Glutamatergic neuron (in vitro differentiated cells): ENCODE data around the gene RCL1. TPM values are rescaled to one million over a fixed set of nuclear protein-coding genes. Genes with fewer than 3 reads are reported as not detected.

ENCODE experiments used
- DNase-seq: peaks from one replicate; pipeline ENCODE4 v3.0.0; 2022
- H3K27ac Mint-ChIP-seq: one replicate; pipeline ENCODE4 v1.8.0; 2020; ENCODE audit warnings: mild to moderate bottlenecking, mixed read lengths, inconsistent platforms; ENCODE audit not compliant: unreplicated experiment
- H3K27me3 Mint-ChIP-seq: one replicate; pipeline ENCODE4 v1.8.0; 2020; ENCODE audit warnings: mild to moderate bottlenecking, moderate library complexity, mixed read lengths, inconsistent platforms; ENCODE audit not compliant: unreplicated experiment
- H3K36me3 Mint-ChIP-seq: one replicate; pipeline ENCODE4 v1.8.0; 2020; ENCODE audit warnings: mild to moderate bottlenecking, mixed read lengths, inconsistent platforms; ENCODE audit not compliant: unreplicated experiment
- H3K4me1 Mint-ChIP-seq: one replicate; pipeline ENCODE4 v1.8.0; 2020; ENCODE audit warnings: mild to moderate bottlenecking, low read depth, mixed read lengths, inconsistent platforms; ENCODE audit not compliant: unreplicated experiment
- H3K4me3 Mint-ChIP-seq: one replicate; pipeline ENCODE4 v1.8.0; 2020; ENCODE audit warnings: mild to moderate bottlenecking, mixed read lengths, inconsistent platforms; ENCODE audit not compliant: unreplicated experiment
- H3K9me3 Mint-ChIP-seq: one replicate; pipeline ENCODE4 v1.8.0; 2020; ENCODE audit warnings: mild to moderate bottlenecking, moderate library complexity, mixed read lengths, inconsistent platforms; ENCODE audit not compliant: unreplicated experiment
- total RNA-seq: library from RNA; stranded (reverse); fragmentation: NEBNext Ultra II Directional; extraction: Animal tissue kit (Norgen Biotek cat#: 25700); gene quantifications from one replicate; pipeline ENCODE4 v1.2.1, GENCODE V29; 2021; ENCODE audit not compliant: unreplicated experiment
- TF ChIP-seq, protein P1 (sequence below): fragments of 200-600 bp; sonication (generic); IDR thresholded peaks from one replicate; pipeline ENCODE4 v1.5.0; 2021; ENCODE audit not compliant: partially characterized antibody, unreplicated experiment

The RCL1 gene
- total RNA-seq, 1 donor from 2014 or later: 14.4 TPM

DNA sequence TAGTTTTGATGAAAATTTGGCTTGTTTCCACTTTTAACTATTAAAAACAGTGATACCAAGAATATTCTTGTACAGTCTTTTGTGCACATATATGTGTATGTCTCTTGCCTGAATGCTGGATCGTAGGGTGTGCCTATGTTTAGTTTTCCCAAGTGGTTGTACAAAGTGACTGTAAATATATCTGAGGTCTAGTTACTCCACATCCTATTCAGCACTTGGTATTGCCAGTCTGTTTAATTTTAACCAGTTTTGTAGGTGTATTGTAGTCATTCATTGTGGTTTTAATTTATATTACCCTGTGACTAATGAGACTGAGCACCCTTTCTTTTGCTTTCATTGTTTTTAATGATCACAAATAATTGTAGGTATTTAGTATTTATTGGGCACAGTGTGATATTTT lies 17.8 kb downstream of the RCL1 start:
- Mint-ChIP-seq H3K9me3 (peaks cover 2% of the 10 kb centered on the region), H3K36me3 (peaks cover 8% of the 10 kb centered on the region), H3K4me3 (no peak overlapping the region), H3K27ac (no peak overlapping the region), H3K4me1 (peaks cover under 1% of the 10 kb centered on the region), H3K27me3 (no peaks in the 10 kb centered on the region)
- no peak for DNase-seq
- TF ChIP-seq, protein P1, sequence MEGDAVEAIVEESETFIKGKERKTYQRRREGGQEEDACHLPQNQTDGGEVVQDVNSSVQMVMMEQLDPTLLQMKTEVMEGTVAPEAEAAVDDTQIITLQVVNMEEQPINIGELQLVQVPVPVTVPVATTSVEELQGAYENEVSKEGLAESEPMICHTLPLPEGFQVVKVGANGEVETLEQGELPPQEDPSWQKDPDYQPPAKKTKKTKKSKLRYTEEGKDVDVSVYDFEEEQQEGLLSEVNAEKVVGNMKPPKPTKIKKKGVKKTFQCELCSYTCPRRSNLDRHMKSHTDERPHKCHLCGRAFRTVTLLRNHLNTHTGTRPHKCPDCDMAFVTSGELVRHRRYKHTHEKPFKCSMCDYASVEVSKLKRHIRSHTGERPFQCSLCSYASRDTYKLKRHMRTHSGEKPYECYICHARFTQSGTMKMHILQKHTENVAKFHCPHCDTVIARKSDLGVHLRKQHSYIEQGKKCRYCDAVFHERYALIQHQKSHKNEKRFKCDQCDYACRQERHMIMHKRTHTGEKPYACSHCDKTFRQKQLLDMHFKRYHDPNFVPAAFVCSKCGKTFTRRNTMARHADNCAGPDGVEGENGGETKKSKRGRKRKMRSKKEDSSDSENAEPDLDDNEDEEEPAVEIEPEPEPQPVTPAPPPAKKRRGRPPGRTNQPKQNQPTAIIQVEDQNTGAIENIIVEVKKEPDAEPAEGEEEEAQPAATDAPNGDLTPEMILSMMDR: no peak

DNA sequence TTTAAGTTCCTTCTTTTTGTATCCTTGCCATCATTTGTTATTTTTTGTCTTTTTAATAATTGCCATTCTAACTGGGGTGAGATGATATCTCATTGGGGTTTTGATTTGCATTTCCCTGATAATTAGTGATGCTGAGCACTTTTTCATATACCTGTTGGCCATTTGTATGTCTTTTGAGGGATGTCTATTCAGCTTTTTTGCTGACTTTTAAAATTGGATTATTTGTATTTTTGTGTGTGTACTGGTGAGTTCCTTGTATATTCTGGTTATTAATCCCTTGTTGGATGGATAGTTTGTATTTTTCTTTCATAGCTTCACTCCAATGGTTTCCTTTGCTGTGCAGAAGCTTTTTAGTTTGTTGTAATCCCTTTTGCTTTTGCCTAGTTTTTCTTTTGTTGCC lies 19.1 kb downstream of the RCL1 start:
- TF ChIP-seq, protein P1: no peak
- Mint-ChIP-seq H3K9me3 (peaks cover 2% of the 10 kb centered on the region), H3K27ac (no peak overlapping the region), H3K4me1 (no peaks in the 10 kb centered on the region), H3K36me3 (peaks cover 5% of the 10 kb centered on the region), H3K4me3 (no peak overlapping the region), H3K27me3 (no peaks in the 10 kb centered on the region)
- DNase-seq: no peak

DNA sequence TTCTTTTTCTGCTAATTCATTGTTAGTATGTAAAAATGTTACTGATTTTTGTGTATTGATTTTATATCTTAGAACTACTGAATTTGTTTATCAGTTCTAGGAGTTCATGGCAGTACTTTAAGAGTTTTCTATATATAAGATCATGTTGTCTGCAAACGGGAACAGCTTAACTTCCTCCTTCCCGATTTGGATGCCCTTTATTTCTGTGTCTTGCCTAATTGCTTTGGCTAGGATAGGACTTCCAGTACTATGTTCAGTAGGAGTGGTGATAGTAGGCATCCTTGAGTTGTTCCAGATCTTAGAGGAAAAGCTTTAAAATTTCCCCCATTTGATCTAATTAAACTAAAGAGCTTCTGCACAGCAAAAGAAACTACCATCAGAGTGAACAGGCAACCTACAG lies 20.1 kb downstream of the RCL1 start:
- H3K27ac Mint-ChIP-seq: no peak overlapping the region
- no peaks in the 10 kb centered on the region for H3K27me3 Mint-ChIP-seq
- peaks cover 2% of the 10 kb centered on the region for H3K9me3 Mint-ChIP-seq
- H3K36me3 Mint-ChIP-seq: no peaks in the 10 kb centered on the region
- H3K4me1 Mint-ChIP-seq: no peaks in the 10 kb centered on the region
- TF ChIP-seq, protein P1: no peak
- no peak for DNase-seq
- H3K4me3 Mint-ChIP-seq: no peak overlapping the region

DNA sequence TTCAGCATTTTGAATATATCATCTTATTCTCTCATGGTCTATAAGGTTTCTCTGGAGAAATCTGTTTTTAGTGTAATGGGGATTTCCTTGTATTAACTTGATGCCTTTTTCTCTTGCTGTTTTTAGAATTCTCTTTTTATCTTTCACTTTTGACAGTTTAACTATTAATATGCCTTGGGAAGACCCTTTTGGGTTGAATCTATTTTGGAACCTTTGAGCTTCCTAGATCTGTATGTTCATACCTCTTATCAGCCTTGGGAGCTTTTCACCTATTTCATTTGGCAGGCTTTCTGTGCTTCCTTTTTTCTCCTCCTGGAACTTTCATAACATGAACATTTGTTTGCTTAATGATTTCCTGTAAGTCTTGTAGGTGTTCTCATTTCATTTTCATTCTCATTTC lies 22.2 kb downstream of the RCL1 start:
- H3K4me1 Mint-ChIP-seq: no peaks in the 10 kb centered on the region
- H3K9me3 Mint-ChIP-seq: peaks cover 2% of the 10 kb centered on the region
- H3K4me3 Mint-ChIP-seq: no peak overlapping the region
- no peak for DNase-seq
- H3K27ac Mint-ChIP-seq: no peak overlapping the region
- H3K36me3 Mint-ChIP-seq: no peaks in the 10 kb centered on the region
- no peaks in the 10 kb centered on the region for H3K27me3 Mint-ChIP-seq
- TF ChIP-seq, protein P1: no peak

DNA sequence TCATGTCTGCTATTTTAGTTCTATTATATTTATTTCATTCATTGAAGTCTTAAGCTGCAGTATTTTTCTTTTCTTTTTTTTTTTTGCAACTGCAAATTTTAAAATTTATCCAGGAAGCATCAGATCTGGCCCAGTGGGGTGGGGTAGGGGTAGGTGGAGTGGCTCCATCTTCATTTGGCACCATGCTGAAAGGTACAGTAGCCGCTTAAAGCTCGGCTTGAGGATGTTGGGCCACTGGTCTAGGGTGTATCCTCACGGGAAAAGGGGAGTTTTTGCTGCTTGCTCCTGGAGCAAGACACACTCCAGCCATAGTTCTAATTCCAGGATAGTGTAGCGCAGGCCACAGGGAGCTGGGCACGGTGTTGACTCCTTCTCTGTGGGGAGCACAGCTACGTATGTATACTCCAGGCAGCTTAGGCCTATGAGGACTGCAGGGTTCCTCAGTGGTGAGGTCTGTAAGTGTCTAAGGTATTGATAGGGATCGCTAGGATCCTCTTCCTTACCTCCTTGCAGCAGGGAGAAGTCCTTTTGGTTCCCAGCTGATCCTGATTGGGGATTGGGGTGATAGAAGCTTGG lies 22.7 kb downstream of the RCL1 start:
- DNase-seq: no peak

More for the DNA sequence above, 22.7 kb downstream of the RCL1 start:
- no peak overlapping the region for H3K4me3 Mint-ChIP-seq
- no peak overlapping the region for H3K27ac Mint-ChIP-seq
- H3K36me3 Mint-ChIP-seq: no peaks in the 10 kb centered on the region
- H3K27me3 Mint-ChIP-seq: no peaks in the 10 kb centered on the region
- H3K9me3 Mint-ChIP-seq: peaks cover 2% of the 10 kb centered on the region
- no peaks in the 10 kb centered on the region for H3K4me1 Mint-ChIP-seq
- TF ChIP-seq, protein P1: no peak
